ENCODE measurements around the gene SDSL. TPM values are rescaled to one million over a fixed set of nuclear protein-coding genes. Genes with fewer than 3 reads are reported as not detected.

The SDSL gene
- polyA plus RNA-seq, 4 donors: 5.4 to 13.3 (median 11.7) TPM

DNA sequence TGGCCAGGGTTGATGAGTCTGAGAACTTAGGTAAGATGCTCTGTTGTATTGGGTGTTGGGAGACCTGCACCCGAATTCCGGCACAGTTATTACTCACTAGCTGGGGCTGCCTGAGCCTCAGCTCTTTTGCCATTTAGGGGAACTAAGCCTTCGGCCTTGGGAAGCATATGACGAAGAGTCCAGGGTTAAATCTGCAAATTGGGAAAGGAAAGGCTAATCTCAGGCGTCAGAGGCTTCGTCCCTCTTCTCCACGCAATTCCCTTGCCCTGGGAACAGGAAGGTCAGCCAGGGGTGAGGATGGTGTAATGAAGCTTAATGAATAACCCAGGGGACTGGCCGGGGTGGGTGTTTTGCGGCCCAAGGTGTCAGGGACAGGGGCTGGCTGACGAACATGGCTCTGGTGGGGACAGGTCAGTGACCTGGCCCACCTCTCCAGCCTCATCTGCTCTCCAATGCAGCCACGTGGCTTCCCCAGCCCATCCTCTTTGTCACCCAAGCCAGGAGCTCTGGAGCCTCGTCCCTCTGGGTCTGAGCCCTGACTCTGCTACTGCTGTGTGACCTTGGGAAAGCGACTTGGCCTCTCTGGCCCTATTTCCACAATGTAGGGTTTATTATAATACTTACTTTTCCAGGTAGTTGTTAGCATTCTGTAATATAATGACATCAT, 3.8 kb upstream of the SDSL start:
- no peak for DNase-seq (ENCODE audit: low read depth in 4 of 4, low spot score in 3 of 4)

- no peak for DNase-seq (ENCODE audit: low read depth in 4 of 4, low spot score in 3 of 4)
Observed at GRCh38 chr12:113420996-113421595, 1.1 kb upstream of the SDSL start.

- no peak for DNase-seq (ENCODE audit: low read depth in 4 of 4, low spot score in 3 of 4)
Observed at GRCh38 chr12:113422886-113423669, 898 bp downstream of the SDSL start.

DNA sequence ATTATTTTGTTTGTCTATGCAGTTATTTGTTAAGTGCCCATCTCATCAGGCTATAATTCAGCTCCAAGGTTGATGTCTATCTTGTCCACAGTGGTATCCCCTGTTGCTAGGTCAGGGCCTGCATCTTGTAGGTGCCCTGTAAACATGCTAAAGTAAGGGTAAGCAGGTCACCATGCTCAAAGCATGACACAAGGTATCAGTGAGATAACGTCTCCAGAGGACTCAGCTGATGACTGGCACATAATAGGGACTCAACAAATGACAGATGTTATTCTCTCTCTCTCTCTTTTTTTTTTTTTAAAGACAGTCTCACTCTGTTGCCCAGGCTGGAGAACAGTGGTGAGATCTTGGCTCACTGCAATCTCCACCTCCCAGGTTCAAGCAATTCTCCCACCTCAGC, 2.3 kb downstream of the SDSL start:
- no peak for DNase-seq (ENCODE audit: low read depth in 4 of 4, low spot score in 3 of 4)

GRCh38 chr12:113424915-113425823, 3.0 kb downstream of the SDSL start:
- no peak for DNase-seq (ENCODE audit: low read depth in 4 of 4, low spot score in 3 of 4)

- DNase-seq (ENCODE audit: low read depth in 4 of 4, low spot score in 3 of 4): no peak
Observed at GRCh38 chr12:113425960-113426453, 3.8 kb downstream of the SDSL start.

GRCh38 chr12:113427882-113428281, 5.7 kb downstream of the SDSL start:
- no peak for DNase-seq (ENCODE audit: low read depth in 4 of 4, low spot score in 3 of 4)

DNA sequence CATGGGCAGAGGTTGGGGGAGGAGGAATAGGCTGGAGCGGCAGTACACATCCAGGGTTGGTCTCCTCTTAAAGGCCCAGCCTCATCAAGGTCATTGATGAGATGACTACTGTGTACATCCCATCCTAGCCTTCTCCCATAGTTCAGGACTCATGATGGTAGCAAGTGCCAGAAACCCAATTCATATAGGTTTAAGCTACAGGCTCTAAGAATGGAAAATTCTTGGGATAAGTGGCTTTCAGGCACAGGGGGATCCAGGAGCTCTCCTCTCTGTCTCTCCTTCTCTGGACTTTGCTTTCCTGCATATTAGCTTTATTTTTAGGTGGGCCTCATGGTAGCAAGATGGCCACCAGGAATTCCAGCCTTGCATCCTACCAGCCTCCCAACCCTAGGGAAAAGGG, 6.3 kb downstream of the SDSL start:
- DNase-seq (ENCODE audit: low read depth in 4 of 4, low spot score in 3 of 4): no peak

- no peak for DNase-seq (ENCODE audit: low read depth in 4 of 4, low spot score in 3 of 4)
Observed at GRCh38 chr12:113432986-113433385, 10.8 kb downstream of the SDSL start.

GRCh38 chr12:113435367-113435766, 13.2 kb downstream of the SDSL start:
- no peak for DNase-seq (ENCODE audit: low read depth in 4 of 4, low spot score in 3 of 4)

DNA sequence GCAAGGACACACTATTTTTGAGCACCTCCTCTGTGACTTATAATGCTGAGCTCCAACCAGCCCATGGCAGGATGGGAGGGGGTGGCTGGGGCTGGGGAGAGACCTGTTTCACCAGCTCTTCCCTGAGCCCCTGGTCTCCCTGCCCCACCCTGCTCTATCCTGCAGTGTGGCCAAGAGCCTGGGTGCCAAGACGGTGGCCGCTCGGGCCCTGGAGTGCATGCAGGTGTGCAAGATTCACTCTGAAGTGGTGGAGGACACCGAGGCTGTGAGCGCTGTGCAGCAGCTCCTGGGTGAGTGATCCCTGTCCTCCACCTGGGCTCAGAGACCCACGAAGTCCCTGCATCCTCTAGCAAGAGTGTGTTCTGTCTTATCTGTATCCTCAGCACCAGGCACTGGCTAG, 14.4 kb downstream of the SDSL start:
- no peak for DNase-seq (ENCODE audit: low read depth in 4 of 4, low spot score in 3 of 4)

- DNase-seq (ENCODE audit: low read depth in 4 of 4, low spot score in 3 of 4): no peak
Observed at GRCh38 chr12:113436993-113437728, 15.0 kb downstream of the SDSL start.

DNA sequence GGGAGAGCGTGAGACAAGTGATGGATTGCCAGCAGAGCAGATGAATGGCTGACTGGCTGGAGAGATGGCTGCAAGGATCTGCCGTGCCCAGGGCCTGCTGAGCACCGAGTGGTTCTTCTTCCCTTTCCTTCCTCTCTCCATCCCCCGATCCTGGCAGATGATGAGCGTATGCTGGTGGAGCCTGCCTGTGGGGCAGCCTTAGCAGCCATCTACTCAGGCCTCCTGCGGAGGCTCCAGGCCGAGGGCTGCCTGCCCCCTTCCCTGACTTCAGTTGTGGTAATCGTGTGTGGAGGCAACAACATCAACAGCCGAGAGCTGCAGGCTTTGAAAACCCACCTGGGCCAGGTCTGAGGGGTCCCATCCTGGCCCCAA, 15.5 kb downstream of the SDSL start:
- no peak for DNase-seq (ENCODE audit: low read depth in 4 of 4, low spot score in 3 of 4)

DNA sequence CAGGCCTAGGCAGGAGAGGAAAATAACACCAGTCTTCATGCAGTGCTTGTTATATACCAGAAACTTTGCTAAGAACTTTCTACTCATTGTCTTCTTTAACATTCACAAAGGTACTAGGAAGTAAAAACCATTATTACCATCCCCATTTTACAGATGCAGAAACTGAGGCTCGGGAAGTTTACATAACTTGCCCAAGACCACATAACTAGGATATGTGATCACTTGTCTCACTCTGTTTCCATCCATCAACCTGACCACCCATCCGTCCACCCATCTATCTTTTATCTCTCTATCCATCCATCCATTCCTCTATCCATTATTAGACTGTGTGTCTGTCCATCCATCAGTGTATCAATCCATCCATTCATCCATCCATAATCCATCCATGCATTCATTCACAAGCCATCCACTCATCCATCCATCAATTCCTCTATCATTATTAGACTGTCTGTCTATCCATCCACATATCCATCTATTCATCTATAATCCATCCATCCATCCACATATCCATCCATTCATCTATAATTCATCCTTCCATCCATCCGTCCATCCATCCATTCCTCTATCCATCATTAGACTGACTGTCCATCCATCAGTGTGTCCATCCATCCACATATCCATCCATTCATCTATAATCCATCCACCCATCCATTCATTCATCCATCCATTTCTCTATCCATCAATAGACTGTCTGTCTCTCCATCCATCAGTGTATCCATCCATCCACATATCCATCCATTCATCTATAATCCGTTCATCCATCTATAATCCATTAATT, 16.5 kb downstream of the SDSL start:
- no peak for DNase-seq (ENCODE audit: low read depth in 4 of 4, low spot score in 3 of 4)

- DNase-seq (ENCODE audit: low read depth in 4 of 4, low spot score in 3 of 4): no peak
Observed at GRCh38 chr12:113439301-113439597, 17.1 kb downstream of the SDSL start.

GRCh38 chr12:113439606-113440030, 17.4 kb downstream of the SDSL start:
- peak in 1 of 4 donors; percentile 41 for DNase-seq (ENCODE audit: low read depth in 4 of 4, low spot score in 3 of 4)

GRCh38 chr12:113440336-113440735, 18.2 kb downstream of the SDSL start:
- DNase-seq (ENCODE audit: low read depth in 4 of 4, low spot score in 3 of 4): no peak

- no peak for DNase-seq (ENCODE audit: low read depth in 4 of 4, low spot score in 3 of 4)
Observed at GRCh38 chr12:113440947-113441782, 19.0 kb downstream of the SDSL start.
